ENCODE measurements around the gene KNDC1.

- TF ChIP-seq CTCF (IDR thresholded peaks at IDR 0.05) (no peak), POLR2A (IDR thresholded peaks at IDR 0.05) (no peak)
Measured at GRCh38 chr10:133251388-133252222, 91.6 kb downstream of the KNDC1 start.
